Suppressor macrophage treated with lipopolysaccharide for 1 hour (primary cell): ENCODE measurements around the gene KIF24.
"Not testable (repeated sequence)": the region's sequence is repeated elsewhere in the genome, so short reads cannot be mapped to it uniquely, and the experiment has no call there.

Experiments used
- DNase-seq, 3 donors: peaks; one replicate each; pipeline ENCODE4 v3.0.0-alpha.2; 2020 to 2022

Gene KIF24

GRCh38 chr9:34365282-34365681, 36.2 kb upstream of the KIF24 start:
- DNase-seq: no peak

GRCh38 chr9:34363619-34364351, 34.7 kb upstream of the KIF24 start:
- DNase-seq: no peak

- DNase-seq: no peak
Observed at GRCh38 chr9:34362614-34363214, 33.6 kb upstream of the KIF24 start.

DNA sequence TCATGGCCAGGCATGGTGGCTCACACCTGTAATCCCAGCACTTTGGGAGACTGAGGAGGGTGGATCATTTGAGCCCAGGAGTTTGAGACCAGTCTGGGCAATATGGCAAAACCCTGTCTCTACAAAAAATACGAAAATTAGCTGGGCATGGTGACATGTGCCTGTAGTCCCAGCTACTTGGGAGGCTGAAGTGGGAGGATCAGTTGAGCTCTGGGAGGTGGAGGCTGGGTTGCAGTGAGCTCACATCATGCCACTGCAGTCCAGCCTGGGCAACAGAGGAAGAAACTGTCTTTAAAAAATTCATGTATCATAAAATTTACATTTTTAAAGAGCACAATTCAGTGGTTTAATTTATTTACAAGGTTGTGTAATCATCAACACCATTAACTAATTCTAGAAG, 23.9 kb upstream of the KIF24 start:
- DNase-seq: not testable (repeated sequence)

DNA sequence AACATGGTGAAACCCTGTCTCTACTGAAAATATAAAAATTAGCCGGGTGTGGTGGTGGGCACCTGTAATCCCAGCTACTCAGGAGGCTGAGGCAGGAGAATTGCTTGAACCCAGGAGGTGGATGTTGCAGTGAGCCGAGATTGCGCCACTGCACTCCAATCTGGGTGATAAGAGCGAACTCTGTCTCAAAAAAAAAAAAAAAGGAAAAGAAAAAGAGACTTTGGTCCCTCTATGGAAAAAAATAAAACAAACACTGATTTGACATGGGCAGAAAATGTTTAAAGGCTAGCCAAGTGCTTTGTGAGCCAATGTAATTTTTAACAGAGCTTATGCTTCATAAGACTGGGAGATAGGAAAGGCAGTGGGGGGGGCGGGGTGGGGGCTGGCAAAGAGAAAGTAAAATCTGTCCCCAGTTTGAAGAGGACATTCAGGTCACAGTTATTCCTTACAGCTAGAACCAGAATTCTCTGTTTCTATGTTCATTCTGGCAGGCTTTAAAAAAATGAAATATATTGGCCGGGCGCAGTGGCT, 23.1 kb upstream of the KIF24 start:
- DNase-seq: not testable (repeated sequence)

DNA sequence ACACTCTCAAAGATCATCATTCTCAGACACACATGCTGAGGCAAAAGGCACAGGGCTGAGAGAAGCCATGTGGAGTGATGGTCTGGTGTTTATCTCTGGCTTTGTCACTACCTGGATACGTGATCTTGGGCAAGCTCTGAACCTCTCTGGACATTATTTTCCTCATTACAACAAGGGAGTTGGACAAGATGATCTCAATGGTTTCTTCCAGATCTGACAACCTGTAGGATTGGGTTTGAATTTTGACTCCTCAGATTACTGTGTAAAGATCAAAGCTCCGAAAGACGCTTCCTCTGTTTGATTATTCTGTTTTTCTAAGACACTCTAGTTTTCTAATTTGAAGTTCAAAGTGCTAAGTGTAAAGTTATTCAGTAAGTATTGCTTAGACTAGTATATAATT, 20.3 kb upstream of the KIF24 start:
- DNase-seq: no peak

DNA sequence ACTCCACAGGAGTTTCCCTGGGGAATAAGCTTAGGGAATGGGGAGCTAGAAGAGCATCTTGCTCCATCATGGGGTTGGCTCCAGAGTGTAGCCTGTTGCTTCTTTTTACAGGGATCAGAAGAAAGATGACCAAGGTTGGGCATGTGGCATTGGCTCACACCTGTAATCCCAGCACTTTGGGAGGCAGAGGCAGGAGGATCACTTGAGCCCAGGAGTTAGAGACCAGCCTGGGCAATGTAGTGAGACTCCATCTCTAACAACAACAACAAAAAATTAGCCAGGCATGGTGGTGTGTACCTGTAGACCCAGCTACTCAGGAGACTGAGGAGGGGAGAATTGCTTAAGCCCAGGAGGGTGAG, 18.7 kb upstream of the KIF24 start:
- no peak for DNase-seq

GRCh38 chr9:34346873-34347799, 18.1 kb upstream of the KIF24 start:
- no peak for DNase-seq

DNA sequence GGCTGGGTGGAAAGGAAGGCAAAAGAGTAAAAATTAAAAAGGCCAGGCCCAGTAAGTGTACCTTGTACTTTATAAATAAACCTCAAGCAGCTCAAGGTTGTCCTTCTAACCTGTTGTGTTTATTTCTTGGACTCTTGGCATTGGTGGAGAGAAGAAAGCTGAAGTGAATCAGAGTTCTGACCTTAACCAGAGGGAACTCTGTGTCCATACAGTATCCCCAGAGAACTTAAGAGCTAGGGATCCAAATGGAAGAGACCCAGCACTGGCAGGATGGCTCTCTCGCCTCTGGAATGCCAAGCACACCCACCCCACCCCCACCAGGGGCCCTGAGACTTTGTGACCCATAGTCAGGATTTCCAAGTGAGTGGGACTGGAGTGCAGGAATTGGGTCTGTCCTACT, 14.5 kb upstream of the KIF24 start:
- no peak for DNase-seq

DNA sequence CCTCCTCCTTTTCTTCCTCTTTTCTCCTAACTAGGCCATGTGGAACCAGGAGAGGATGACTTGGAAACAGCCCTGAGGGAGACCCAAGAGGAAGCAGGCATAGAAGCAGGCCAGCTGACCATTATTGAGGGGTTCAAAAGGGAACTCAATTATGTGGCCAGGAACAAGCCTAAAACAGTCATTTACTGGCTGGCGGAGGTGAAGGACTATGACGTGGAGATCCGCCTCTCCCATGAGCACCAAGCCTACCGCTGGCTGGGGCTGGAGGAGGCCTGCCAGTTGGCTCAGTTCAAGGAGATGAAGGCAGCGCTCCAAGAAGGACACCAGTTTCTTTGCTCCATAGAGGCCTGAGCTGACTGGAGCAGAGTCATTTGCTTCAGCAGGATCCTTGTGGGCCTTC, 14.0 kb upstream of the KIF24 start:
- peak in 2 of 3 donors; percentile 23 to 34 for DNase-seq

DNA sequence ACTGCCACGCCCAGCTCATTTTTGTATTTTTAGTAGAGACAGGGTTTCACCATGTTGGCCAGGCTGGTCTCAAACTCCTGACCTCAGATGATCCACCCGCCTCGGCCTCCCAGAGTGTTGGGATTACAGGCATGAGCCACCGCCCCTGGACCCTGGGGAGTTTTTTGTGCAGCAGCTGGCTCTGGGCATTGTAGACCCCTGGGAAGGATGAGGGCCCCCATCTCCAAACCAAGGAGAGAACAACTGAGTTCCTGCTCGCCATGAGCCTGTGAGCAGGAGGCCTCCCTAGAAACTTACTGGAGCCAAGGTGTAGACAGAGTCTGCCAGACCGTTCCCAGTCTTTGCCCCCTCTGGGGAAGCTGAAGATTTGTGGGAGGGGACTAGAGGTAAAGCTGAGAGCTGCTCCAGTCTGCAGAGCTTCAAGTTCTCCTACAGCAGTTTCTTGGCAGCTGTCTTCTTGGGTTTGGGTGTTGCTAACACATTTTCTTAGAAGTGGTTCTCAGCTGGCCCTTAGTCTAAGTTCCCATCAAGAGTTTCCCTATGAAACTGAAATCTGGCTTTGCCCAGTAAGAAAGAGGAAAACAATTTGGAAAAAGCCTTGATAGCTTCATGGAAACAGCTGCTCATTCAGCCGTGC, 12.7 kb upstream of the KIF24 start:
- no peak for DNase-seq

- no peak for DNase-seq
Observed at GRCh38 chr9:34338665-34339385, 9.8 kb upstream of the KIF24 start.

DNA sequence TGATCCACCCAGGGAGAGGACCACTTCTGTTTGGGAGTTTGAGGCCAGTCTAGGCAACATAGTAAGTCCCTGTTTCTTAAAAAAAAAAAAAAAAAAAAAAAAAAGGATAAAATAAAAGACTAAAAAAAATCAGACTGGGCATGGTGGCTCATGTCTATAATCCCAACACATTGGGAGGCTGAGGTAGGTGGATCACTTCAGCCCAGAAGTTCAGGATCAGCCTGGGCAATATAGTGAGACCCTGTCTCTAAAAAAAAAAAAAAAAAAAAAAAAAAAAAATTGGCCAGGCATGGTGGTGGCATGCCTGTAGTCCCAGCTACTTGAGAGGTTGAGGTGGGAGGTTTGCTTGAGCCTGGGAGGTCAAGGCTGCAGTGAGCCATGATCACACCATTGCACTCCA, 9.0 kb upstream of the KIF24 start:
- DNase-seq: not testable (repeated sequence)

GRCh38 chr9:34337403-34337802, 8.3 kb upstream of the KIF24 start:
- DNase-seq: no peak

DNA sequence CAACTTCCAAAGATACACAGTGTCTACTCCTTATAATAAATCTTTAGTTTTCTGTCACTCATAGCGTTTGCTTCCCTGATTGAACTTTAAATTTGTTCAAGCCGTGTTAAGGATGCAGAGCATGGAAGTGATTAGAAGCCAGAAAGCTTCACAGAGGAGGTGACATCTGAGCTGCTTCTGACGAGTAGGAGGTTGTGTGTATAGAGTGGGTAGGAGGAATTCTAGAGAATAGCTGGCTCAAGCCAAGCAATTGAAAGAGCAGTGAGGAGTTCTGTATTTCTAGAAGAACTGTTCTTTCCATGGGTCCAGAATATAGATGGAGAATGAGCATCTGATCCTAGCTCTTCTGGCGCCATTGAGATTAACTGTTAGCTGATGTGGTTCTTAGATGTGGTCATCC, 6.3 kb upstream of the KIF24 start:
- no peak for DNase-seq

DNA sequence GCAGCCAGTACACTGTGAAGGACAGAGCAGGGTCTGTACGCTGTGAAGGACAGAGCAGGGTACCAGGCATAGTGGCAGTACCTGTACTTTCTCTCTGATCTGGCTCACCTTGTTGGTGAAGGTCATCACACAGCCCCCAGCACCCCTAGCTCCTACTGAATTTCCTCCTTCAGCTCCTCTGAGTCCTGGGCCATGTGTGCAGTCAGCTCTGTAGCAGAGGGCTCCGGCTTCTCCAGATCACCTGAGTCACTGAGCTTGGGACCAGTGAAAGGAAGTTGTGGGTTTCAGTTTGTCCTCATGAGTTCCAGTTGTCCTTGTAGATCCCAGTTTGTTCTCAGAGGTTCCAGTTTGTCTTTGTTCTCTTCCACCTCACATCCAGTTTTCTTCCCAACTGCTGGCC, 5.8 kb upstream of the KIF24 start:
- DNase-seq: no peak

- DNase-seq: no peak
Observed at GRCh38 chr9:34334337-34334824, 5.3 kb upstream of the KIF24 start.

- no peak for DNase-seq
Observed at GRCh38 chr9:34333836-34334235, 4.8 kb upstream of the KIF24 start.

GRCh38 chr9:34332076-34332964, 3.3 kb upstream of the KIF24 start:
- peak; percentile 44 to 57 (median 48) for DNase-seq

GRCh38 chr9:34331196-34331595, 2.1 kb upstream of the KIF24 start:
- peak in 1 of 3 donors; percentile 22 for DNase-seq

DNA sequence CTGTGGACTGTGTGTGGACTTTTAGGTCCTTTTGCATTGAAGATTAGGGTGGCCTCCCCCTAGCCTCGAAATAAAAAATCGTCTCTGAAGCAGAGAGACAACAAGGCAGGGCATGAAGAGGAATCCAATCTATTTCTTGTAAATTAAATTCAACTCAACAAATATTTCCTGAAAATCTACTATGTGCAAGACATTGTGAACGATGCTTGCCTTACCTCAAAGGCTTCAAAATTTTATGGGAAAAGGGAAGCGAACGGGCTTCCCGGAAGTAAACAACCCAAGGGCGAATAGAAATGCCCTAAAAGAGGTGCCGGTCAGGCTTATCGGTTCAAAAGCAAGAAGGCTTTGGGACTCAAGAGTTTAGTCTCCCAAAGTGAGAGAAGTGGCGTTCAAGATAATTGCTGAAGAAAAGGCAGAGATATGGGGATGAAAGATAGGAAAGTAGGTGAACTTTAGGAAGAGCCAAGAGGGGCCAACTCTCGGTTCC, 525 bp downstream of the KIF24 start:
- DNase-seq: peak in 1 of 3 donors; percentile 65
